HCEC 1CT (cell line): ENCODE data around the gene KDM2B.
A peak's percentile ranks its signal among the peaks of the same experiment; 100 is the strongest.

ENCODE experiments used
- DNase-seq: peaks from one replicate; pipeline ENCODE4 v3.0.0-alpha.2; 2017

KDM2B gene

GRCh38 chr12:121525411-121525810, 55.4 kb downstream of the KDM2B start:
- no peak for DNase-seq

- DNase-seq: no peak
These were observed 56.5 kb downstream of the KDM2B start for GRCh38 chr12:121524196-121524916.

DNA sequence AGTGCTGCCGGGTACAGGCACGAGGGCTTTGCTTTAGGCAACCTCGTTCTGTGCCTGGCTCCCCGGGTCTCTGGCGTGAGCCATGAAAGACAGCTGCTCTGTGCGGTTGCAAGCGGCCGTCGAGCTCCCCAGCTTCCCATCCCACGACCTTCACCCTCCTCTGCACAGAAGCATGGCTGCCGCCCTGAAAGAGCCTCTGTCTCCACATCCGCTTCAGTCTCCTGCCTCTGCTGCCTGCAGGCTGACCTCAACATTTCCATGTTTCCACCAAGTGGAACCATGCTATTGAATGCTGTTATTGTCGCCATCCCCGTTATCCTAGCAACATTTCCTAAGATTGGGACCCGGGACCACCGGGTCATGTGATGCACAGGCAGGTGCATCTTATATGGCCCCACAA, 57.1 kb downstream of the KDM2B start:
- no peak for DNase-seq

- no peak for DNase-seq
These were observed 57.9 kb downstream of the KDM2B start for GRCh38 chr12:121522971-121523370.

GRCh38 chr12:121520586-121521086, 60.2 kb downstream of the KDM2B start:
- DNase-seq: no peak

DNA sequence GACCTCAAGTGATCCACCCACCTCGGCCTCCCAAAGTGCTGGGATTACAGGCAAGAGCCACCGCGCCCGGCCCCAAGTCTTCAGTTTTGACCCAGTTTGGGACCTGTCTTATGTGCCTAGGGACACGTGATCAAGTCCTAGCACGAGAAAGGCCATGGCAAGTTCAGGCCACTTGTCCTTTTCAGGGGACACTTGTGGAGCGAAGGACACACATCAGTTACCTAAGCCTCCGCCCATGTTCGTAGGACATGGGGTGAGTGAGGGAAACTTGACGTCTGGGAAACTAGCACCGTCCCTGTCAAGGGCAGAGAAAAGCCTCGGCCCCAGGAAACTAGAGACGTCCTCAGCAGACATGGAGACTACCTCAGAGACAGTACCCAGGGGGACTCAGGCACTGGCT, 60.7 kb downstream of the KDM2B start:
- DNase-seq: no peak

DNA sequence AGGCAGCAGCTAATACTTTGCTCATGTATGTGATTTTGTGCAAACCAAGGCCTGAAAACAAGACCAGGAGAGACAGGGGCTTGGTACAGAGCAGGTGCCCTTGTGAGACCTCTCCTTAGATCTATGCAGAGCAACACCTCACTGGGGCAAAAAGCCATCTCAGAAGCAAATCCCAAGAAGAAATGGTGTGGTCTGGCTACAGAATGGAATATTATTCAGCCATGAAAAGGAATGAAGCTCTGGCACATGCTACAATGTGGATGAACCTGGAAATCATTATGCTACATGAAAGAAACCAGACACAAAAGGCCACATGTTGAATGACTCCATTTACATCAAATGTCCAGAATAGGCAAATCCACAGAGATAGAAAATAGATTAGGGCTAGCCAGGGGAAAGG, 61.6 kb downstream of the KDM2B start:
- no peak for DNase-seq

GRCh38 chr12:121518656-121519055, 62.2 kb downstream of the KDM2B start:
- DNase-seq: no peak

DNA sequence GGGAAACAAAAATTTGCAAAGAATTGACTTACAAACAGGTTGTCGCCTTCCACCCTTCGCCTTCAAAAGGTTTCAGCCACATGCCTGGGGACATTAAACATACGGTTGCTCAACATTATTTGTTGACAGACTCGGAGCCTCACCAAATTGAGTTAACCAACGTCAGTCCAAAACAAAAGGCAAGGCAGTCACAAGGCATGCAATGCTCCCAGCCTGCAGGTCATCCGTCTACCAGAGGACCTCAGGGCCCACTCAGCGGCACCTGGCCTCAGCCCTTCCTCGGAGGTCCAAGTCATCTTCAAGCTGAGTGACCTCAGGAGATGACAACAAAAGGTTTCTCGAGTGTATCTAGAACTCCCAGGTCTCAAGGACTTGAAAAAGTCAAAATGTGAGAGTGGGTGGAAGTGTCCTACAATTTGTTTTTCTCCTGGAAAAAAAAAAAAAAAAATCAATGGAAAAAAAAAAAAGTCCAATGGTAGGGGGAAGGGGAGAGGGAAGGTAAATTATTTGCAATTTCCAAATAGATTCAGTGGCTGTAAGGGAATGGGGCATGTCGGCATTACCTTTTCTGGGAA, 64.3 kb downstream of the KDM2B start:
- no peak for DNase-seq

- DNase-seq: no peak
These were observed 65.2 kb downstream of the KDM2B start for GRCh38 chr12:121515615-121516014.

DNA sequence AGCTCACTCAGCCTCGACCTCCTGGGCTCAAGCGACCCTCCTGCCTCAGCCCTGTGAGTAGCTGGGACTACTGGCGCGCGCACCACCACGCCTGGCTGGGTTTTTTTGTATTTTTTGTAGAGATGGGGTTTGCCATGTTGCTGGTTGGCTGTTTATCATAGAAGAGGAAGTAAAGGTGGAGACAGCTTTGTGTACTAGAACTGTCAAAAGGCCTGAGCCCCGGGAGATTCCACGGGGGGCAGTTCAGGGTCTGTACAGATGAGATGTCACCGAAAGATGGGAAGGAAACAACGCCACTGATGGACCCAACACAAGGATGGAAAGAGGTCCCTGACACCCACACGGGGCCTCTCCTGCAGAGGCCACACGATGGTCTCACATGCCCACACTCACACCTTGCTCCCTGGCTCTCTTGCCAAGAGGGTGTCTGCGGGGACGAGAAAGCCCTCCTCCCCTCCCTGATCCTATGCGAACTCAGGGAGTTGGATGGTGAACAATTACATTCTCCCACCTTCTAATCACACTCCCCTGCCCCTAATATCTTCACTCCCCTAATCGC, 66.6 kb downstream of the KDM2B start:
- no peak for DNase-seq

- no peak for DNase-seq
These were observed 67.2 kb downstream of the KDM2B start for GRCh38 chr12:121513464-121514183.

GRCh38 chr12:121512561-121512960, 68.3 kb downstream of the KDM2B start:
- no peak for DNase-seq

GRCh38 chr12:121511916-121512315, 68.9 kb downstream of the KDM2B start:
- no peak for DNase-seq

- DNase-seq: no peak
These were observed 71.5 kb downstream of the KDM2B start for GRCh38 chr12:121509339-121509738.

DNA sequence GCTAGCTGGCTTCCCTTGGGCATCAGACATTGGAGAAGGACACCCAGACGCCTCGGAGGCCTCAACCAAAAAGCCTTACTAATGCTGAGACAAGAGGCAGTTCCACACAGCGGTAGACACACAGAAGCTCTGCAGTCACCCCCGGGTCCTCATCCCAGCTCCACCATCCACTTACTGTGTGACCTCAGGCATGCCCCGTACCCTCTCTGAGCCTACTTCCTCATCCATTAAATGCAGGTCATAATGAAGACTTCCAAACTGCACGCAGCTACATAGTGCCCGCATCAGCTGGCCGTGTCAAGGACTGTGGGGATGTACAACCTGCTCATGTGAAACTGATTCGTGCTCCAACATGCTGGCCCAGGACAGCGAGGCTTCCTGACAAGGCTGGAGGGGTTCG, 72.3 kb downstream of the KDM2B start:
- DNase-seq: no peak

DNA sequence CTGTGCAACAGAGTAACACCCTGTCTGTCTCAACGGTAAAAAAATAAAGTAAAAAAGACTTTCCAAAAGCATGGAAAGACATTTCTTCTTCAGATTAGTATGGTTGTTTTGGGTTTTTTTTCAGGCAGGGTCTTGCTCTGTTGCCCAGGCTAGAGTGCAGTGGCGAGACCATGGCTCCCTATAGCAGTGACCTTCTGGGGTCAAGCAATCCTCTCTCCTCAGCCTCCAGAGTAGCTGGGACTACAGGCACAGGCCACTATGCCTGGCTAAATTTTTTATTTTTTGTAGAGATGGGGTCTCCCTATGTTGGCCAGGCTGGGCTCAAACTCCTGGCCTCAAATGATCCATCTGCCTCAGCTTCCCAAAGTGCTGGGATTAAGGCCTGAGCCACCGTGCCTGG, 72.8 kb downstream of the KDM2B start:
- DNase-seq: no peak

- DNase-seq: no peak
These were observed 73.6 kb downstream of the KDM2B start for GRCh38 chr12:121507245-121507644.

DNA sequence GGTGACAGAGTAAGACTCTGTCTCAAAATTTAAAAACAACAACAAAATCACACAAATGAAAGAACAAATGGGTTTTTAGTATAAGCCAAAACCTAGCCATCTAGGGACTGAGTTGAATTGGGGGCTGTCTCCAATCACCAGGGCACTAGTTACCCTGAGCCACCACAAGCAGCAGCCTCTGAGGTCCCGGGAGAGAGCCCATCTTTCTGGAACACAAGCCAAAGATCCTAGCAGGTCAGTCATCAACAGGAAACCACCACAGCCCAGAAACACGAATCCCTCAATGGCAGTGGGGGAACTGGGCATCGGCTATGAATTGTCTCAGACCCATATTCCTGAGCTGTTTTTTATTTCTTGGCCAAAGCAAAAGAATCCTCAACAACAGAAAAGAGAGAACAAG, 75.3 kb downstream of the KDM2B start:
- DNase-seq: no peak

- DNase-seq: no peak
These were observed 76.3 kb downstream of the KDM2B start for GRCh38 chr12:121504505-121504904.

DNA sequence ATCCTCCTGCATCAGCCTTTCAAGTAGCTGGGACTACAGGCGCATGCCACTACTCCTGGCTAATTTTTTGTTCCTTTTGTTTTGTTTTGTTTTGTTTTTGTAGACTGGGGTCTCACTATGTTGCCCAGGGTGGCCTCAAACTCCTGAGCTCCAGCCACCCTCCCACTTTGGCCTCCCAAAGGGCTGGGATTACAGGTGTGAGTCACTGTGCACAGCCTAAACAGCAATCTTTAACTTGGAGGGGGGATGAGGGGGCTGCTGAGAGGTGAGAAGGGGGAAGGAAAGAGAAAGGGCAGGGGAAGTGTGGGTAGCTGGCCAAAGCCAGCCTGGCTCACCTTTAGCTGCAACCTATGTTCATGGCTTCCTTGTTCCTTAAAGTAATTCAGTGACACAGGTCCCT, 77.4 kb downstream of the KDM2B start:
- DNase-seq: no peak

DNA sequence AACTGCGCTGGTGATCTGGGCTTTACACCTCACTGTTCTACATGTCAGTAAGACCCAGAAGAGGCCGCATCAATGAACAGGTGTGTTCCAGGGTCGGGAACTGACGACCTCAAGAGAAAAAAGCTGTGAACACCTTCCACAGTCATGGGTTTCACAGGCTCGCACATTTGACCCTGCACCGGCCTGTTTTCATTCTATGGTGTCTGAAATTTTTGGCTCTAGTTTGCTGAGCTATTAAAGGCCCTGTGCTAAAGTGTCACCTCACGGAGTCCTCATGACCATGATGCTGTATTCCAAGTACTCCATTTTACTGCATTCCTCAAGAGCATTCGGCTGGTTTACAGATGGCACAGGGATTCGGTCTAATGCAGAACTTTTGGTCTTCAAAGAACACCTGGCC, 78.9 kb downstream of the KDM2B start:
- DNase-seq: no peak

DNA sequence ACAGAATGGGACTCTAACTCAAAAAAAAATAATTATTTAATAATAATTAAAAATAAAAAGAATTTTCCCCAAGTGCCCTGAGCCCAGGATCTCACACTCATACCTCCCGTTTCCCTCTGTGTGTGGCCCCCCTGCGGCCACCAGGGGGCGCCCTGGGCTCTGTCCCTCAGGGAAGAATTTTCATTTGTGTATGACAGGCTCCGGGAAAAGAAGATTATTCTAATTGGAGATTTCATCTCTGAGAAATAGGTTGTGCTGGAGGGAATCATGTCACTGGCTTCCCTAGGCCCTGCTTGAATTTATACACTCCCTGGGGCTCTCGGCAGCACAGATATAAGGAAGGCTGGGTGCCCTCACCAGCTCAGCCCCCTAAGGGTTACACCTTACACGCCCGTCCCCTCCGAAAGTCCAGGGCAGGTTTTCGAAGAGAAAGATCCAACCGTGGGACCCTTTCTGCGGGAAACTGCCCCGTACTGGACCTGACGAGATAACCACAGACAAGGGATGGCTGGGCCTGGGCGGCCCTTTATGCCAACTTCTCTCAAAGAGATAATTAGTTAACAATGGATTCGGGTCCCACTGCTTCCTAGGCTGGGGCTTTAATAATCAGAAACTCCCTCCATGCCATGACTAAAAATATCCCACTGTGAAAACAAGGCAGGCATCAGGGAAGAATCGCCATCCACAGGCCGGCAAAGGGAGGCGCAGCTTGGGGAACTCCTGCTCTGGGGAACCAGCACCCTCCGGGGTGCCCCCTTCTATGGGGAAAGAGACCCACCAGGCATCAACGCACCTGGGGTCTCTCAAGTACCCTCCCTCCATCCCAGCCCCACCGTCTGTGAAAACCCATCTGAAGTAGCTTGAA, 80.7 kb downstream of the KDM2B start:
- peak; percentile 52 for DNase-seq
